ENCODE results near the gene TFIP11.

The TFIP11 gene

DNA sequence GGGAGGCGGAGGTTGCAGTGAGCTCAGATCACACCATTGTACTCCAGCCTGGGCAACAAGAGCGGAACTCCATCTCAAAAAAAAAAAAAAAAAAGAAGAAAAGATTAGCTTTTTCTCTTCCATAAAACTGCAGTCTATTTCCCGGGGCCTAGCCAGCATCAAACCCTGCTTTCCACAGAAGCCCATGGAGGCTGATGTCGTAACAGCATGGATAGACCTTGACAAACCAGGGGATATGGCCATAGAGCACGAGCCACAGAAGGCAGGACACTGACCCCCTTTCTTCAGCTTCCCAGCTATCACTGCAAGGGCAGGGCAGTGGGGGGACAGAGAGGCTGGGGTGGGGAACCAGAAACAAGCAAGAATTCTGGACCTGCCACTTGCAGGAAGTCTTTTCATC, 50.2 kb downstream of the TFIP11 start:
- TF ChIP-seq, protein P1, sequence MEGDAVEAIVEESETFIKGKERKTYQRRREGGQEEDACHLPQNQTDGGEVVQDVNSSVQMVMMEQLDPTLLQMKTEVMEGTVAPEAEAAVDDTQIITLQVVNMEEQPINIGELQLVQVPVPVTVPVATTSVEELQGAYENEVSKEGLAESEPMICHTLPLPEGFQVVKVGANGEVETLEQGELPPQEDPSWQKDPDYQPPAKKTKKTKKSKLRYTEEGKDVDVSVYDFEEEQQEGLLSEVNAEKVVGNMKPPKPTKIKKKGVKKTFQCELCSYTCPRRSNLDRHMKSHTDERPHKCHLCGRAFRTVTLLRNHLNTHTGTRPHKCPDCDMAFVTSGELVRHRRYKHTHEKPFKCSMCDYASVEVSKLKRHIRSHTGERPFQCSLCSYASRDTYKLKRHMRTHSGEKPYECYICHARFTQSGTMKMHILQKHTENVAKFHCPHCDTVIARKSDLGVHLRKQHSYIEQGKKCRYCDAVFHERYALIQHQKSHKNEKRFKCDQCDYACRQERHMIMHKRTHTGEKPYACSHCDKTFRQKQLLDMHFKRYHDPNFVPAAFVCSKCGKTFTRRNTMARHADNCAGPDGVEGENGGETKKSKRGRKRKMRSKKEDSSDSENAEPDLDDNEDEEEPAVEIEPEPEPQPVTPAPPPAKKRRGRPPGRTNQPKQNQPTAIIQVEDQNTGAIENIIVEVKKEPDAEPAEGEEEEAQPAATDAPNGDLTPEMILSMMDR (conservative IDR thresholded peaks at IDR 0.05; ENCODE audit: low read depth, low read length) = no peak
- no peak overlapping the region for H3K4me3 ChIP-seq (ENCODE audit: low read depth, low read length)
- DNase-seq (ENCODE audit: low read depth) = no peak

DNA sequence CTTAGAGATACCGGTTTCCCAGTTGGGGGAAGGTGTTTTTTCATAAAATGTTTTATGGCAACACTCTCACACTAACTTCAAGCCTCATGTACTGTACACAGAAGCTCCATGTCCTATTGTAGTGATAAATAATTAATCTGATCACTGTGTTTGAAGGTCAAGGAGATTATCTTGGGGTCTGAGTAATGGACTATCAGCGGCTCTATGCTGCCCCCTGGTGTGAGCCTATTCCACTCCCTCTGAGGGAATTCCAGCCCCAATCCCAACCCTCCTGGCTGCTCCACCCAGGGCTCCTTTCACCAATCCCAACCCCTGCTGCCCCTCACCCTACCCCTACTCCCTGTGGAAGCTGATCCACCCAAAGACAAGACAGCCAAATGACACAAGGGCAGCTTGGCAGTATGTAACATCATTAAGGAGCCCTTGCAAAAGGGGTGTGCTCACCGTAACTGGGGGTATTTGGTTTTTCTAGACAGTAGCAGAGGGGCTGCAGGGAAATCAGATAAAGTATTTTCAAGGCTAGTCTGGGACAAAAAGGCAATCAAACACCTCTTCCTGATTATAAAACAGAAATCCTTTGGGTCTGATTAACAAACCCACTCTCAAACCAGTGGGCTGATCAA, 51.0 kb downstream of the TFIP11 start:
- H3K4me3 ChIP-seq (ENCODE audit: low read depth, low read length) = no peak overlapping the region
- DNase-seq (ENCODE audit: low read depth) = peak; percentile 34
- TF ChIP-seq, protein P1 (conservative IDR thresholded peaks at IDR 0.05; ENCODE audit: low read depth, low read length) = peak; percentile 89

GRCh38 chr22:26460202-26460601, 52.1 kb downstream of the TFIP11 start:
- no peak overlapping the region for H3K4me3 ChIP-seq (ENCODE audit: low read depth, low read length)
- TF ChIP-seq, protein P1 (conservative IDR thresholded peaks at IDR 0.05; ENCODE audit: low read depth, low read length) = no peak
- no peak for DNase-seq (ENCODE audit: low read depth)

DNA sequence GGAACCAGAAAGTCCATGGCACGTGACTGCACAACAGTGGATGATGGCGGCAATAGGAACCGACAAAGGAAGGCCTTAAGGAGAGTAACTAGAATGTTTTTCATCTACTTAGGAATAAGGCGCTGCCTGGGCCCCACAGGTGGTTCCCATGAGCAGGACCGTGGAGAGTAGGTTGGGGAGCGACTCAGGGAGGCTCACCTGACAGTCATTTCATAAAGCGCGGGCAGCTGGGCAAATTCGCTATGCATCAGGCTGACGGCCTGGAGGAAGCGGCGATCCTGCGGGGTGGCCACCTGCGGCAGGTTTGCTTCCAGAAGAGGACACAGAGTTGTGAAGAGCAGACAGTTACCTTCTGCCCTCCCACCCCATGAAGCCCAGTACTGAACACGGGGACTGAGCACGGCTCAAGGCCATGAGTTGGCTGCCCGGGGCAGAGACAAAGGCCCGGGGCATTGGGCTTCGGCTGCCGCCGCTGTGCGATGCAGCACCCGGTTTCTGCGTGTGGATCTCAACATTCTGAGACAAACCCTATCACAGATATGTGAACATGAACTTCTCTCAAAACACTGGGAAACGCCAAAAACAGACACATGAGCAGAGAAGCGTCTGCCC, 54.5 kb downstream of the TFIP11 start:
- no peak overlapping the region for H3K4me3 ChIP-seq (ENCODE audit: low read depth, low read length)
- DNase-seq (ENCODE audit: low read depth) = no peak
- TF ChIP-seq, protein P1 (conservative IDR thresholded peaks at IDR 0.05; ENCODE audit: low read depth, low read length) = no peak

- DNase-seq (ENCODE audit: low read depth) = no peak
- TF ChIP-seq, protein P1 (conservative IDR thresholded peaks at IDR 0.05; ENCODE audit: low read depth, low read length) = no peak
- H3K4me3 ChIP-seq (ENCODE audit: low read depth, low read length) = no peak overlapping the region
These were observed 58.3 kb downstream of the TFIP11 start for GRCh38 chr22:26453812-26454500.

DNA sequence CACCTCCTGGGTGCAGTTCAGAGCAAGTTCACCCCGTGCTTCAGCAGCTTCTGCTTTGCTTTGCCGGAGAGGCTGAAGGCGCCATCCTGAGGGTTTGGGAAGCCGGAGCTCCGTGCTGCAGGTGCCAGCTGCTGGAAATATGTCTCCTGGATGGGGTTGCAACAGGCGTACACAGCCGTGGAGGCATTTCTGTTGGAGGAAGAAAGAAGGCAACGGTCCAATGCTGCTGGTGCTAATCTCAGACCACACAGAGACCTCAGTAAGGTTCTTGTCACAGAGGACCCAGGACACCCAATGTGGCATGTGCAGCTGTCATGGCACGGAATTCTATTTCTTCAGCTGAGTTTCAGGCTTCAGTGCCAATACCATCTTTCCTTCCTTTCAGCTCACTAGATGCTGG, 59.1 kb downstream of the TFIP11 start:
- no peak for DNase-seq (ENCODE audit: low read depth)
- no peak overlapping the region for H3K4me3 ChIP-seq (ENCODE audit: low read depth, low read length)
- TF ChIP-seq, protein P1 (conservative IDR thresholded peaks at IDR 0.05; ENCODE audit: low read depth, low read length) = no peak

All from choroid plexus epithelial cell (primary cell).